Muscle of arm (tissue), 12 donors: ENCODE measurements around the gene CD226. TPM values are rescaled to one million over a fixed set of nuclear protein-coding genes. Genes with fewer than 3 reads are reported as not detected.
"Not testable (repeated sequence)": the region's sequence is repeated elsewhere in the genome, so short reads cannot be mapped to it uniquely, and the experiment has no call there.

Experiments used
- DNase-seq: peaks from one replicate; pipeline ENCODE4 v3.0.0-alpha.2; 2013
- polyA plus RNA-seq, 12 donors: library from polyadenylated mRNA; unstranded; fragments of 120-200 nt; gene quantifications; one replicate each; pipeline ENCODE4 v1.2.1, GENCODE V29; 2013; ENCODE audit not compliant: insufficient read length in 12 of 12

The CD226 gene
- polyA plus RNA-seq, 12 donors = 0.34 to 1.7 (median 0.76) TPM; not detected in 1

GRCh38 chr18:69872661-69873060 is 75.0 kb downstream of the CD226 start:
- no peak for DNase-seq

- no peak for DNase-seq
These were observed 76.3 kb downstream of the CD226 start for GRCh38 chr18:69871363-69871762.

- DNase-seq = no peak
These were observed 76.9 kb downstream of the CD226 start for GRCh38 chr18:69870736-69871135.

- no peak for DNase-seq
These were observed 81.5 kb downstream of the CD226 start for GRCh38 chr18:69866212-69866611.

GRCh38 chr18:69865776-69866175 is 81.9 kb downstream of the CD226 start:
- no peak for DNase-seq

- not testable (repeated sequence) for DNase-seq
These were observed 82.9 kb downstream of the CD226 start for GRCh38 chr18:69864802-69865201.

- DNase-seq = no peak
These were observed 88.8 kb downstream of the CD226 start for GRCh38 chr18:69858897-69859296.

- no peak for DNase-seq
These were observed 93.2 kb downstream of the CD226 start for GRCh38 chr18:69854455-69854854.

GRCh38 chr18:69853051-69853450 is 94.6 kb downstream of the CD226 start:
- DNase-seq = no peak

- no peak for DNase-seq
These were observed 101.8 kb downstream of the CD226 start for GRCh38 chr18:69845593-69846506.

GRCh38 chr18:69844656-69845055 is 103.0 kb downstream of the CD226 start:
- DNase-seq = no peak

GRCh38 chr18:69843015-69843414 is 104.7 kb downstream of the CD226 start:
- DNase-seq = no peak

- DNase-seq = no peak
These were observed 106.6 kb downstream of the CD226 start for GRCh38 chr18:69841117-69841516.

GRCh38 chr18:69840445-69840844 is 107.2 kb downstream of the CD226 start:
- DNase-seq = no peak

- DNase-seq = no peak
These were observed 107.7 kb downstream of the CD226 start for GRCh38 chr18:69840001-69840400.

- DNase-seq = no peak
These were observed 108.2 kb downstream of the CD226 start for GRCh38 chr18:69839497-69839896.

- DNase-seq = no peak
These were observed 108.9 kb downstream of the CD226 start for GRCh38 chr18:69838620-69839411.

- no peak for DNase-seq
These were observed 109.7 kb downstream of the CD226 start for GRCh38 chr18:69838003-69838402.

GRCh38 chr18:69834980-69835379 is 112.7 kb downstream of the CD226 start:
- DNase-seq = not testable (repeated sequence)

GRCh38 chr18:69830189-69830588 is 117.5 kb downstream of the CD226 start:
- no peak for DNase-seq

- DNase-seq = no peak
These were observed 127.1 kb downstream of the CD226 start for GRCh38 chr18:69820538-69820937.

- no peak for DNase-seq
These were observed 128.2 kb downstream of the CD226 start for GRCh38 chr18:69819460-69819859.
